Hematopoietic multipotent progenitor cell treated with erythropoietin and hydrocortisone succinate and interleukin-3 and kit ligand, for 15 days (in vitro differentiated cells): Measurements from ENCODE around the gene HIBADH.

ENCODE experiments used
- DNase-seq: peaks from one replicate; pipeline ENCODE4 v3.0.0-alpha.2; 2015; ENCODE audit warnings: low spot score

Gene HIBADH

GRCh38 chr7:27662490-27663205 lies at the start of gene HIBADH:
HIBADH (minus strand) TSS chr7:27662883; CDS start chr7:27662788, 95 bp downstream.
- peak; percentile 98 for DNase-seq

DNA sequence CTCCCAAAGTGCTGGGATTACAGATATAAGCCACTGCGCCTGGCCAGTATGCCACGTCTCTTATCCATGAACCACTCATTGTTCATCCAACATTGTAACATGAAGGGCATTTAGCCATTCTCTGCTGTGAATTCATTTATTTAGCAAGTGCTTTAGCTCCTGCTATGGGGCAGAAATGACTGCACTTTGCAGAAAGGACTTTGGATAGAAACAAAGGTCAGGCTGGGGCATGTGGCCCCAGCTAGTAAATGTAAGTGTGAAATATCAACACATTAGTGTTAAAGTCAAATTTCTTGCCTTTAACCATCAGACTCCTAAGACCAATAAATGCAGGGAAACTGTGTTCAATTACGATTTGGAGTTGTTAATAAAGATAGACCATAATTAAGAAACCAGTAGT lies 49.5 kb upstream of the HIBADH start:
- no peak for DNase-seq

- DNase-seq = no peak
These were observed 46.7 kb upstream of the HIBADH start for GRCh38 chr7:27709137-27710075.

DNA sequence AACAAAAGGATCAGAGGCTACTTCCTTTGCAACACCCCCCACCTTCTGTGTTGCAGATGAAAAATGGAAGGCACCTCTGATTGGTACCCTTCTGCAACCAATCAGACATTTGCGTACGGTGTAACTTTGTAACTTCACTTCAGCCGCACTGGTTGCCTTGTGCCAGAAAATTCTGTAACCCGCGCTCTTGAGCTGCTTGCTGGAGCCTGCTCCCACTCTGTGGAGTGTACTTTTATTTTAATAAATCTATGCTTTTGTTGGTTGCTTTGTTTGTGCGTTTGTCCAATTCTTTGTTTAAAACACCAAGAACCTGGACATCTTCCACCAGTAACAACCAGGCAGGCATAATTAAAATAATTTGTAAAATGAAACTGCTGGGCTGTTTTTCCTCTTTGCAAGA lies 45.8 kb upstream of the HIBADH start:
- DNase-seq = no peak

DNA sequence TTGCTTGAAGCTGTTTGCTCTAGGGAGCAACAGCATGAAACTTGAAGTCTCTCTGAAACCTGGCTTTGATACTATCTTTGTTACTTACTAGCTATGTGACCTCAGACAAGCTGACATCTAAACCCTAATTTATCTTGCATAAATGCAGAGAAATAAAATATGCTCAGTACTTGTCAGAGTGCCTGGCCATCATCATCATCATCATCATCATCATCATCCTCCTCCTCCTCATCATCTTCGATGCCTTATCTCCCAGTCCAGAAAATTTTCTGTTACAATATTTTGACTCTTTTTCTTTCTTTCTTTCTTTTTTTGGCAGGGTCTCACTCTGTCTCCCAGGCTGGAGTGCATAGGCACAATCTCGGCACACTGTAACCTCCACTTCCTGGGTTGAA lies 42.5 kb upstream of the HIBADH start:
- DNase-seq = no peak

GRCh38 chr7:27704422-27705199 lies 41.9 kb upstream of the HIBADH start:
- no peak for DNase-seq

GRCh38 chr7:27703181-27703580 lies 40.5 kb upstream of the HIBADH start:
- no peak for DNase-seq

GRCh38 chr7:27700501-27700900 lies 37.8 kb upstream of the HIBADH start:
- no peak for DNase-seq

GRCh38 chr7:27699751-27700150 lies 37.1 kb upstream of the HIBADH start:
- DNase-seq = no peak

- DNase-seq = no peak
These were observed 35.3 kb upstream of the HIBADH start for GRCh38 chr7:27697861-27698430.

- no peak for DNase-seq
These were observed 32.4 kb upstream of the HIBADH start for GRCh38 chr7:27695096-27695495.

- DNase-seq = no peak
These were observed 31.1 kb upstream of the HIBADH start for GRCh38 chr7:27693794-27694193.

- DNase-seq = no peak
These were observed 28.0 kb upstream of the HIBADH start for GRCh38 chr7:27690649-27691048.

GRCh38 chr7:27689591-27690164 lies 27.0 kb upstream of the HIBADH start:
- DNase-seq = peak; percentile 9

GRCh38 chr7:27689150-27689549 lies 26.5 kb upstream of the HIBADH start:
- DNase-seq = no peak

GRCh38 chr7:27688646-27689045 lies 26.0 kb upstream of the HIBADH start:
- DNase-seq = no peak

GRCh38 chr7:27688056-27688455 lies 25.4 kb upstream of the HIBADH start:
- no peak for DNase-seq

GRCh38 chr7:27686315-27686714 lies 23.6 kb upstream of the HIBADH start:
- no peak for DNase-seq

DNA sequence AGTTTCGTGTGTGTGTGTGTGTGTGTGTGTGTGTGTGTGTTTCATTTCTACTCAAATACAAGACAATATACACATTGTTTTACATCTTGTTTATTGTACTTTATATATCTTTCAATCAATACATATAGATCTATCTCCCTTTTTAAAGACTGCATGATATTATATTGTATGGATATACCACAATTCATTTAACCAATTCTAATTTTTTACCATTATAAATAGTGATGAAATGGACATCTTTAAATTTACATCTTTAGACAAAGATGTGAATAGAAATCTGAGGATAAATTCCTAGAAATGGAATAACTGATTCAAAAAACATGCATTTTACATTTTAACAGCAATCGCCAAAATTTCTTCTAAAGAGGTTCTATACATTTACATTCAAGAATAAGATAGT lies 23.2 kb upstream of the HIBADH start:
- DNase-seq = no peak

DNA sequence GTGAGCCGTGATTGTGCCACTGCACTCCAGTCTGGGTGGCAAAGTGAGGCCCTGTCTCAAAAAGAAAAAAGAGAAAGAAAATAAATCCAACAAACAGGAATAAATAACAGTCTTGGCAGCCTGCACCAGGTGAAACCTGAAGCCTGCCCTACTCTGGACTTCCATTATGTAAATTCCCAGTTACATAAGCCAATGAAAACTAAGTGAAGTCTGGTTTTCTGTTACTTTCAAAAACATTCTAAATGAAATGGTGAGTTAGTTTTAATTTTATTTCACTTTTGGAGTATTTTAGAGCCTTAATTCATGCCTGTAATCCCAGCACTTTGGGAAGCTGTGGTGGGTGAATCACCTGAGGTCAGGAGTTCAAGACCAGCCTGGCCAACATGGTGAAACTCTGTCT lies 22.5 kb upstream of the HIBADH start:
- no peak for DNase-seq

DNA sequence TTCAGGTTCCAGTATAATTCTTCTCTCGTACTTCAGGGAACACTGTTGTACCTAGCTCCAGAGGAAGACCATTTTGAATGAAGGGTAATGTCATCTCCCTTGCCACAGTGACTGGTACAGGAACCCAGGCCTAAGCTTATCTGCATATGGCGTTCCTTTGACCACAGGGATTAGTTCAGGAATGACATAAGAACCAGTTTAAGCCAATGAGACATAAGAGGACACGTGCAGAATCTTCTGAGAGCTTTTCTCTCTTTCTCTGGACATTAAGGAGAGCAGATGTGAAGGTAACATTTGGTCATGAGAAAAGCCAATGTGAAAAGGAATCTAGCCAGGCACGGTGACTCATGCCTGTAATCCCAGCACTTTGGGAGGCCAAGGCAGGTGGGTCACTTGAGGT lies 21.8 kb upstream of the HIBADH start:
- DNase-seq = no peak

GRCh38 chr7:27680610-27681009 lies 17.9 kb upstream of the HIBADH start:
- DNase-seq = no peak
